ENCODE measurements around the gene GSC.
"Not testable (repeated sequence)": the region's sequence is repeated elsewhere in the genome, so short reads cannot be mapped to it uniquely, and the experiment has no call there.

GSC gene

DNA sequence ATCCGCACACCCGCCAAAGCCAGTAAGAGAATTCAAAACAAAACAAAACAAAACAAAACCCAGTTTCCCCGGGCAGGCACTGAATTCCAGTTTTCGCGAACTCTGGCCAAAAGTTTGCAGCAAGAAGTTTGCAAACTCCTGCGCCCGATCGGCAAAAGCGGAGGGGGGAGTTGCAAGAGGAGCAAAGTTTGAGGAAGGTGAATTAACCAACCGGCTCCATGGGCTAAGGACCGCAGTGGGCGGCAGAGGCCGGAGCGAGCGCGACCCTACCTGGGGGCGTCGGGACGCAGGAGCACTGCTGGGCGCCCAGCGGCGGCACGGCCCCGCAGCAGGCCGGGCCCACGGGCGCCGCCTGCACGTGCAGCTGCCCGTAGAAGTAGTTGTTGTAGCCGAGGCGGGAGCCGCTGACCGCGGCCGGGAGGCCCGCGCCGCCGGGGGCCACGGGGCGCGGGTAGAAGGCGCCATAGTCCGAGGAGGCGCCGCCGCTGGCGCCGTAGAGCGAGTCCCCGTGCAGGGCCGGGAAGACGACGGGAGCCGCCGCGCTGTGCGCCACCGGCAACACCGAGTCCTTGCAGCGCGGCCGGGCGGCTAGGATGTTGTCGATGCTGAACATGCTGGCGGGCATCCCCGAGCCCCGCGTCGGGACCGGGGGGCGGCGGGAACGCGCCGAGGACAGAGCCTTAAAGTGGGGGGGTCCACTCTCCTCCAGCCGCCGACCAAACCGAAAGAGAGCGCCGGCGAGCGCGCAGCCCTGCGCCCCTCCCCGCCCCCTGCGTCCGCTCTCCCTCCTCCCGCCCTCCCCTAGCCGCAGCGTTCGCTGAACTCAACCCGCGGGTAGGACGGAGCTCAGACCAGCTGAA, at the start of gene GSC:
Gene GSC (minus strand): TSS at position 723 of the 860 bp plus-strand sequence. CDS start 98 bp downstream, at position 625.
- DNase-seq = no peak

DNA sequence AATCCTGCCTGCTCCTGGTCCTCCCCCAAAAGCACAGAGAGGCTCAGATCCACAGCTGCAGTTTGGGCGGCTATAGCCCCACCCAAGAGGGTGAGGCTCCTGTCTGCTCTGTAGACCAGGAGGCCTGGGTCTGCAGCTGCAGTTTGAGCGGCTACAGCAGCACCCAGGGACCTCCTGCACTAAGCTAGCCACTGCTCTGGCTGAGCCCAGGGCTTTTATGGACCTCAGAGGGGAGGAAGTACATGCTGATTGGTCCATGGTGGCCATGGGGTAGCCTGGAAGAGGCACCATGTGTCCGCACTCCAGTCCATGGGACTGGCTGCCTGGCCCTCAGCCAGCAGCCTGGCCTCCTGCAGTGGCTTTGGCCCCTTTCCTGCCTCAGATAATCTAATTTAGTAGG, 49.6 kb upstream of the GSC start:
- no peak for DNase-seq

DNA sequence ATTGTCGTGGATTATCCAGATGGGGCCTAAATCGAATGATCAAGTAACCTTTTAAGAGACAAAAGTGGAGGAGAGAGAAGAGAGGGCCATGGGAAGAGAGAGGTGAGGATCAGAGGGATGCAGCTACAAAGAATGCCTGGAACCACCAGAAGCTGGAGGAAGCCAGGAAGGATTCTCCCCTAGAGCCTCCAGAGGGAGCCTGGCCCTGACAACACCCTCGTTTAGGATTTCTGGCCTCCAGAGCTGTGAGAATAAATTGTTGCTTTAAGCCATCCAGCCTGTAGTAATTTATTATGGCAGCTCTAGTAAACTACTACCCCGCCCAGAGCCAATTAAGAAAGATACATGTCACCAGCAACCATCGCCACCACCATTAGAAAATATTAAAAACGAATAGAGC, 46.2 kb upstream of the GSC start:
- DNase-seq = no peak

DNA sequence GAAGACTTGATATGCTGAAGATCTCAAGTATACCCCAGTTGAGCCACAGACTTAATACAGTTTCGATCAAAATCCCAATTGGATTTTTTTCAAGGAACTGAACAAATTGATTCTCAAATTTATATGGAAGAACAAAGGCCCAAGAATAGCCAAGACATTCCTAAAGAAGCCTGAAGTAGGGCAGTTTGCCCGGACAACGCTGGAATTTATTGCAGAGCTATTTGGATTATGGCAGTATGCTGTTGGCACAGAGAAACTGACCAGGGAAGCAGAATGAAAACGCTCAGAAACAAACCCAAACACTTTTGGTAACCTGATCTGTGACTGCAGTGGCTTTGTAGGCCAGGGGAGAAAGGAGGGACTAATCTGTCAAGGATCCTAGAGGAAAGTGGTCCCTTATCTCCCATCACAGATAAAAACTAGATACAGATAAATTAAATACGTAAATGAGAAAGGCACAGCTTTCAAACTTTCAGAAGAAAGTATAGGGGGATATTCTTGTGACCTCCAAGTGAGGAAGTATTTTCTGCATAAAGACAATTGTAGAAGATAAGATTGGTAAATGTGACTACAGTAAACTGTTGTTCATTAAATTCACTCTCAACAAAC, 35.9 kb upstream of the GSC start:
- DNase-seq = no peak

DNA sequence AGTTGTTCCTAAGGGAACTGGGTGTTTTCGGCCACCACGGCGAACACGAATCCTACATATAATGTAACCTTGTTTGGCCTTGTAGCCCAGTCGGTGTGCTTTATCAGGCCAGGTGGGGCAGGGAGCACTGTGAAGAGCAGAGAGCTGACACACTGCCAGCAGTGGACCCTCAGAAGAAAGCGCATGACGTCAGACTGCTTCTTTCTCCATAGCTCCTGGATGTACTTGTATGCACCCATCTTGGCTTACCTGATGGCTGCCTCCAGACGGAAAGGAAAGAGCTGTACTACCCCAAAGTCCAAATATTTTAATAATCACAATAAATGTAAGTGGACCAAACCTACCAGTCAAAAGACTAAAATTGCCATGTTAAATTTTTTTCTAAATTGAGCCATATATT, 31.3 kb upstream of the GSC start:
- DNase-seq = no peak

DNA sequence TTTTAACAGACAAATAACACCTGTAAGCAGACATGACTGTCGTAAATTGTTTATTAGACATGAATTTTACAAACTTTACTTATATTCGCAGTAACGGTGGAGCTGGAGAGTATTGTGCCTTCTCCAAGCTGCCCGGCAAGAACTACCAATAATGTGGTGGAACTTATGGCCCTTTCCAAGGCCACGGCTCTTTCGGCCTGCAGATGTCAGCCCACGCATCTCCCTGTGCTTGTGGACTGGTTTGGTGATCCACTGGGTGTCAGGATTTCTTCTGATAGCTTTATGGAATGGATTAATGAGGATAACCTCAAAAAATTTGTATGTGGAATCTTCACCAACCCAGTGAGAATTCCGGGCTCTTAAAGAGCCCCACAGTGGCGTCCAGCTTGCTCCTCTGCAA, 30.9 kb upstream of the GSC start:
- DNase-seq = not testable (repeated sequence)

DNA sequence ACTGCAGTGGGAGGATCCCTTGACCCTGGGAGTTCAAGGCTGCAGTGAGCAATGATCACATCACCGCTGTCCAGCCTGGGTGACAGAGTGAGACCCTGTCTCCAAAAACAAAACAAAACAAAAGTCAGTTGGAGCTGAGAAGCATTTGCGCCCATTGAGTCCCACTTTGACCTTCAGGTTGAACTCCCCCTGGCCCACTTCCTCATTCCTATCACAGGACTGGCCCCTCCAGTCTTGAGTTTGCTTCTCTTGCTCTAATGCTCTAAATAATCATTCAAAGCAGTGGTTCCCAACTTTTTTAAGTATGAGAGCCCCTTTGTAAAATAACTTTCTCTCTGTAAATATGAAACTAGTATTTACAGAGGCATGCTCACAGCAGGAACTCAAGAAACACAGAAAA, 28.0 kb upstream of the GSC start:
- no peak for DNase-seq

DNA sequence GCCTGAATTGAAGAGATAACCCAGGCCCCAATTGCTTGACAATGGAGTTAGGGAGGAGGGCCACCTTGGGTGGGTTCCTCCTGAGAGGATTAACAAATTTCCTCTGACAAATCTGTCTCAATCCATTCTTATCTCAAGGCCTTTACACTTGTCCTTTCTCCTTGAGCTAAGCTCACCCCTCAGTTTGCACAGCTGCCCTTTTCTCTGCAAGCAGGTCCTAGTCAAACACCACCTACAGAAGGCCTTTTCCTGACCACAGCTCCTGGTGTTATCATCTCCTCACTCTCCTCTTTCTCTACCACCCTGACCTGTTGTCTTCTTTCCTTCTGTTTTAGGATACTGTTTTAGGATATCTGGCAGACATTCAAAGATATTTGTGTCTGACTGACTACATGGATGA, 26.4 kb upstream of the GSC start:
- DNase-seq = no peak

DNA sequence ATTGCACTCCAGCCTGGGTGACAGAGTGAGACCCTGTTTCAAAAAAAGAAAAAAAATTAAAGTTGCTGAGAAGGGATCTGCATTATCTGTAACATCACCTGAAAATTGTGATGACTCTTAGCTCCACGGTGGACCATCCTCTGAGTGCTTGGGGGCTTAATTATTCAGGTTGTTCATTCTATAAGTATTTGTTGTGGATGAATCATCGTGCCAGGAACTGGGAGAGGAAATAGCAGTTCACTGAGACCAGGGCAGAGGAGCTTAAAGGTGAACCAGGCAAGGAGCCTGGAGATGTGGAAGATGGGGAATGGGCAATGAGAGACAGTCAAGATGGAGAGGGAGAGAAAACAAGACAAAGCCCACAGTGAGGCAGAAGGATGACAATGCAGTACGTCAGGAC, 25.5 kb upstream of the GSC start:
- no peak for DNase-seq

DNA sequence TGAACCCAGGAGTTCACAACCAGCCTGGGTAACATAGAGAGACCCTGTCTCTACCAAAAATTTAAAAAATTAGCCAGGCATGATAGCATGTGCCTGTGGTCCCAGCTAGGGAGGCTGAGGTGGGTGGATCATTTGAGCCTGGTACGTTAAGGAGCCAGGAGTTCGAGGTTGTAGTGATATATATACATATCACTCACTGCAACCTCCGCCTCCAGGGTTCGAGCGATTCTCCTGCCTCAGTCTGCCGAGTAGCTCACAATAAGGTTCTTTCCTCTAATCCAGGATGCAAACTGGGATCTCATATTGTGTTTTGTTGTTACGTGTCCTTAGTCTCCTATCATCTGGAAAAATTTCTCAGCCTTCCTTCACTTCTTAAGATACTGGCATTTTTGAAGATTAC, 24.0 kb upstream of the GSC start:
- no peak for DNase-seq

DNA sequence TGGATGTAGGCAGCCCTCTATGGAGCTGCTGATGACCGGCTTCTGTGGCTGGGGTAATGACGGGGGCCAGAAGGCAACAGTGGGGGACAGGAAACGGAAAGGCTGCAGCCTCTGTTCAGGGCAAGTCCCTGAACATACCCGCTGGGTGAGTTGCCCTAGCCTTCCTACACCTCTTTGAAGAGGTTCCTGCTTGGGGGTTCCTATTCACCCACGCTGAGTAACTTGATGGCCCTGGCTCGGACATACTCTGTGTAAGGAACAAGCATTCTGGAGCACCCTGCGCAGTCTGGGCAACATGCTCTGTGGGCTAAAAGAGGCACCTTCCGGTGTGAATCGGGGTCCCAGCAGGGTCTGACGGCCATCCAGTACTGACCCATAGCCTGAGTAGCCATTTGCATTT, 17.7 kb upstream of the GSC start:
- no peak for DNase-seq

DNA sequence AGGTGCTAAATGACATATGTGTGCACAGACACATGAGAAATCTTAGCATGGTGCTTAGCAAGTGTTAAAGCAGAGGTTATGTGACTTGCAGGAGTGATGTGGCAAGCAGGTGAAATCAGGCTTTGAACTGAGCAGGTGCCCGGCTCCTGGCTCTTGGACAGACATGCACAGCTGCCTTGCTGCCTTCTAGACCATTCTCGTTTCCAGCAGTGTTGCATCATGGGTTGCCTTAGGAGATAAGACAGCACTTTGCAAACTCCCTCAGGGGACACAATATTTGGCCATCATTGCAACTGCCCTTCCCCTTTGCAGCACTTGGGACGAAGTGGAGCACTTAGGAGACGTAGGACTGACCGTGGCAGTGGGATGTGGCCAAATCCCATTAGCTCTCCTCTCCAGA, 17.2 kb upstream of the GSC start:
- no peak for DNase-seq

DNA sequence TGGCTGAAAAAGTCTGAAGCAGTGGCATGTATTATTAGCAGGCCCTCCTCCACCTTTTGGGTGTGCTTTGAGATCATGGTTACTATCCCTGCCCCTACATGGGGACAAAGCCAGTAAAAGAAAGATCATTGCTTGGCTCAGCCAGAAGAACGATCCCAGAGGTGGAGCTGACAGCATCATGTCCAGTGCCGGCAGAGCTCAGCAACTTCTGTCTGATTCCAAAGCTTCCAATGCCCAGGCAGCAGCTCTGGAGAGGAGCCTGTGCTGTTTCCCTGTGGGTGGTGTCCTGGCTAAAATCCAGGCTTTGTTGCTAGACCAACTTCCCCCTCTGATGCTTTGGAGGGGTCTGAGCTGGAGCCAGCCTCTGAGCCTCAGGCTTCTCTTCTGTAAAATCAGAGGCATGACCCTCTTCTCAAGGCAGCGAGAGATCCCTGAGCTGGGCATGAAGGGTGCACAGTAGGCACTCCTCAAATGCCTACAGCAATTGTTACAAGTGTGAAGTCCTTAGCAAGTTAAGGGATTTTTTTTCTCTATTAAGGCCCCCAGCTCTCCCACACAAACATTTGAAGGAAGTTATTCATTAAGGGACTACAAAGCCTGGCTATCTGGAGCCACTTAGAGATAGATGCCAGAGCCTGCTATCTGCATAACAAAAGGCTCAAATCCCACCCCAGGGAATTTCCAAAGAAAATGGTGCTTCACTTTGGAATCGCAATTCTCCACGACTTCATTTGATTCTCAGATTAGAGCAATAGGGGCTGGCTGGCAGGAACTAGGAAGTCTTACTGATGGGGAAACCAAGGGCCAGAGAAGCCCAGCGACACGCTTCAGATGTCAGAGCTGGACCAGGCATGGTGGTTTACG, 10.9 kb upstream of the GSC start:
- DNase-seq = no peak

DNA sequence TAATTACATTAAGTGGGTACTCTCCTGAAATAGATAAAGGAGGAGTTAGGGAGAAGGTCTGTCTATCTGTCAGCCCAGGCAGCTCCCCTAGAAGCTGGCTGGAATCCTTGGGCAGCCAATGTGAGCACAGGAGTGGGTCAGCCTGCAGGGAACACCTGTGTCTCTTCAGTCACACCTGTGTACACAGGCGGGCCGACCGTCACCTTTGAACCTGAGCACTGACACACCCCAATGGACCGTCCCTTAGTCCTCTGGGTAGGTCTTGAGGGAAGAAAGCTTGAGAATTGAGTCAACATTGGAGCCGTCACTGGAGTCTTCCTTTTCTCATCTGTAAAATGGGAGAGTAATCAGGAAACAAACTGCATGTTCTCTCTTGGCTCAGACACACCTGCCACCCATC, 9.8 kb upstream of the GSC start:
- DNase-seq = no peak

DNA sequence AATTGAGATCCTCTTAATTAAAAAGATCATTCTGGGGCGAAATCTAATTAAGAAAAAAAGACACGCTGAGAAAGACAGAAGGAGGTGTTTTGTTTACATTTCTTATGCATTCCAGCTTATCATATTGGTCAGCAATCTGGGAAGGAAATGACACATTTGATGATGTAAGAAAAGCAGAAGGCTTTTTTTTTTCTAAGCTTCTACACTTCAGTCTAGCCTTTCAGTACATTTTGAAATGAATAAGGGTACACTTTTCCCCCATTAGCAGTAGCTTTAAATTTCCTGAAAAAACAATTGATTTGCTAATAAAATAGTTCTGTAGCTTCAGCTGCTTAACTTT, 5.9 kb upstream of the GSC start:
- no peak for DNase-seq

DNA sequence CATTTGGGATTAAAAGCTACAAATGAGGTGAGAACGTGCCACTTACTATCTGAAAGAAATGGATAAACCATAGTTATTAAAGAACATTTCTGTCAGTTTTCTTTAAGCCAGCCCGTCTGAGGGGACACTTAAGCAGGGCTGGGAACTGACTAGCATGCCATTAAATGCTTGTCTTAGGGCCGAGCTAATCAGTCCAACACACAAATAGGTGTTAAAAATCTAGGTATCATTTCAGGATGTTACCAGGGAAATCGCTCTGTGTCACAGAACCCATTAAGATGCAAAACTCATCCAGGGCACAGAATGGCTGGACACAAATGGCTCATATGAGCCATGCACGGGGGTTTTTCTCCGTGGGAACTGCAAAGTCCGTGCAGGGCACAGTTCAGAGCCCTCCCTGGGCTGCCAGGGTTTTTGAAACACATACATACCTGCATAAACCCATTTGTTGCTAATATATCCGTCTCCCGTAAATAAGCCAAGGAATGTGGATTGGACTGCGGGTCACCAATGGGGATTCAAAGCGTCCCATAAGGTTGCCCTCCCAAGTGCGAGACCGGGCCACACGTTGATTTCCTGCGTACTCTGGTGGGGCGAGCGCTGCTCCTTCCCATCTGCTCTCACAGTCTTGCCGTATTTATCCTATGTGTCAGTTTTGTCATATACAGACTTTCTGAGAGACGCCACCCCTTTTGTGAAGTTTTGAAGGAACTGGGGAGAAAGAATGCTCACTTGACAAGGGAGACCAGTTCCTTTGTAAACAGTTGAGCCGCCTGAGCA, 5.4 kb upstream of the GSC start:
- no peak for DNase-seq

DNA sequence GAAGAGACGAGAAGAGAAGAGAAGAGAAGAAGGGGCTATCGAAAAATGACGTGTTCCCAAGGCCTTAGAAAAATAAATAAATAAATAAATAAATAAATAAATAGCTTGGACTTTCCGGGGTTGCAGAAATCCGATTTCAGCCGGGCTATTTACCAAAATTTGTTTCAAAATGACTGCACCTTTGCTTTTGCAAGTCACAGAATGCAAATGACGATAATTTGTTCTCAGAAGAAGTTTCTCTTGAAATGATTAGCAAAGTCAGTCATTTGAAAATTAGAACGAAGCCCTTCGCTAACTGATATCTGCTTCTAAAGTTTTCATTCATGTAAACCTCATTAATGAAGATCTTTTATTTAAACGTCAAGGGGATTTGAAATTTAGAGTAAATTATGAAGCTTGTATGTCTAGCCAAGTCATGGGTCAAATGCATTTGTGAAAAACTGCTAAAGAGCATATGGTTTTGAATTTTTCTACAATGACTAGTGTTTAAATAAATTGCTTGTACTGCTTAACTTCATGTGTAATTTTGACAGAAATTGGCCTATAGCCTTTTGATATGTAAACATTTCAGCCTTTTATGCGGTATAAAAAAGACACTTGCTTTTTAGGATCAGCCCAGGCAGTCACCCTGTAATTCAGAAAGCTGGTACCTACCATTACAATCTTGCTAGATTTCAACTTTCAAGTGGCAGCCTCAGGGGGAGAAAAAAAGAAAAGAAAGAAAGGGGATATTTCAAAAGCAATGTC, 4.6 kb upstream of the GSC start:
- no peak for DNase-seq

DNA sequence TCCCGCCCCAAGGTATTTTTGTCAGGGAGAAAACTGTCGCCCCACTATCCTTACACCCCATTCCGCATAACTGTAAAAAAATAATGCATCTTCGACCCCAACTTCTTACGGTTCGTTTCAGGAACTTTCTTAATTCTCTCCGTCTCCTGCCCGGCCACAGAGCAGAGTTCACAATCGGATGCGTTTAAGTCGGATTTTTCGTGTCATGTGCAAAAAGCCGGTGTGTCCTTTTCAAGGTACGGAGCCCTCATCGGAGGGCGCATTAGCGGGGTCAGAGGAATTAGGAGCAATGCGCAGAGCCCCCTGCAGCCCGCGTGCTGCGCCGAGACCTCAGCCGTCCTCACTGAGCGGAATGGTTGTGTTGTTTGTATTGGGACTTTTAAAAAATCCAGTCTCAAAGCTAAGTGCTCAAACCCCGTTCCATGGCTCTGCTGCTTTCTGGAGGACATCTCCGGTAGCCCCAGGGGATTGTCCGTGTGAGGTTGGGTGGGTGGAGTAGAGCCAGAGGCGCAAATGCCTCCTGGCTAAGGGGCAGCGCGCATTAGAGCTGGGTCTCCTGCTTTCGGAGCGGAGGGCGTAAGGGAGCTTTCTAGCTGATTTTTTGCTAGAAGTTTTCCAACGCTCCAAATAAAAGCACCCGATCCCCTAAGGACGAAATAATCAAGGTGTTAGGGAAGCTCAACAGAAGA, 3.9 kb upstream of the GSC start:
- DNase-seq = no peak

DNA sequence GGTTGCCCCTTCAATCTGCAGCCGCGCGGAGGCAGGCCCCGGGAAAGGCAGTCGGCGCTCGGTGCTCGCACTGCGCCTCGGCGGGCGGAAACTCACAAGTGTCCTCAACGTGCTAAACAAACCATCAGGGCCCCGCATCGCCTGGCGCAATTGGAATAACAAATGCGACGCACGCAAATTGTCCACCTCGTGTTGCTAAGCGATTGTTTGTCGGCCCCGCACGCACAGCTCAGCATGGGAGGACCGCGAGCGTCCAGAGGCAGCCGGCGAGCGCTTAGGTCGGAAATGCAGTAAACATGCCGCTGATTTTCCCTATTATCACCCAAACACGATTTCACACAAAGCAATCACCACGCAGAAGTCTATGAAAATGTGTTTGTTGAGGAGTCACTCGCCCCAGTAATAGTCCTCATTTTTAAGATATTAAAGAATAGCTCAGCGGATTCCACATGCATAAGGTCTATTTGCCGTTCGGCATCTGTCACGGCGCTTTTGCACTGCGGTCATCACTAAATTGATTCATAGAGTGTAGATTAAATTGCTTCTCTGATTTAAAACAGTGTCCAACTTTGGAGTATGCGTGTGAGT, 3.2 kb upstream of the GSC start:
- DNase-seq = no peak

DNA sequence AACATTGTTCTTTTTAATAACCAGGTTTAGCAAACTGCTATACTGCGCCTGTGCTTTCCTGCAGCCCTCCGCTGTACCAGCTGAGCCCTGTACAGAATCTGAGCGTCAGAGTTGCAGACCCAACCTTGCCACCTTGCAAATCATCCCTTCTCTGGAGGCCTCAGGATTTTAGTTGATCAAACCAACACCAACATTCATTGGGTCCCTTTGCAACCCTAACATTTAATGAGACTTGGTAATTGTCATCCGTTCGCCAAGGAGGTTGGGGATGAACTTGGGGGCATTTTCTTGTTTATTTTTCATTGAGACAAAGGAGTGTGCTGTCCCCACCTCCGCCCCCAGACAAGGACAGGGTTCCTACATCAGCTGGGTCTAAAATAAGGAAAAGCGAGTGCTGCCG, 2.6 kb upstream of the GSC start:
- DNase-seq = no peak

DNA sequence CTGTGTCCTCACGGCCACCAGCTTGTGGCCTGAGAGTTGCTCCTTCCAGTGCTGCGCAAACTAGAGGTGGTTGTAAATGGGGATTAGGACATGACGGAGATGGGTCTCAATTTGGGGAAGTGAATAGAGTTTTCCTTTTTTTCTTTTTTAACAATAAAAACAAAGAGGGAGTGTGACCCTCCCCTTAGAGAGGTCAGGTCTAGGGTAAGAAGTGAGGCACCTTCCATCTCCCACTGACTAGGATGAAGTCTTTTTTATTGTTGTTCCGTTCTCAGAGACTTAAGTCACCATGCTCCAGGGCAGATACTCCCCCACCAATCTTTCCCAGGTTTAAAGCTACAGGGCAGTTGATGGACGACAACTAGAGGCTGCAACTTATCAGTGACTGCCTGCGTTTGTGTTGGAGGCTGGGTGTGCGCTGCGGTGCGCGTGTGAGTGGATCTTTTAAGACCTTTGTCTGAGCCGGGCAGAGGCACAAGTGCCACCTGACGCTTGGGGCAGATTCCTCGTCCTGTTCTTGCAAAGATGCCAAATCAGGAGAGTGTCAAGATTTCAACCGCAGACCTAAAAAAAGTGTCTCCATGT, 2.1 kb upstream of the GSC start:
- DNase-seq = no peak
